Right lobe of liver (tissue), 6 donors: ENCODE data around the gene PIGZ. TPM values are rescaled to one million over a fixed set of nuclear protein-coding genes. Genes with fewer than 3 reads are reported as not detected.

Experiments
- ATAC-seq, 4 donors: fragments of 200-7000 bp; cut with Tn5 transposase; one replicate each; pipeline ENCODE4 v1.9.1; 2020; ENCODE audit warnings: mild to moderate bottlenecking in 4 of 4, moderate library complexity in 4 of 4
- DNase-seq, 3 donors: peaks; one replicate each; pipeline ENCODE4 v3.0.0-alpha.2; 2020
- H3K27ac ChIP-seq, 3 donors: fragments of 200-600 bp; one replicate each; pipeline ENCODE4 v1.8.0; 2022
- H3K27me3 ChIP-seq, 2 donors: fragments of 200-600 bp; one replicate each; pipeline ENCODE4 v1.8.0; 2022
- H3K36me3 ChIP-seq, 4 donors: fragments of 200-600 bp; sonication (generic) in 1 of 4; one replicate each; pipeline versions ENCODE4 v1.5.1 to v1.8.0; 2017 to 2022; ENCODE audit warnings: control low read depth in 1 of 4
- H3K4me1 ChIP-seq, 4 donors: fragments of 200-600 bp; sonication (generic) in 1 of 4; one replicate each; pipeline versions ENCODE4 v1.5.1 to v1.8.0; 2017 to 2022; ENCODE audit warnings: control low read depth in 1 of 4
- H3K4me3 ChIP-seq, 3 donors: fragments of 200-600 bp; one replicate each; pipeline ENCODE4 v1.8.0; 2022
- H3K9me3 ChIP-seq, 4 donors: fragments of 200-600 bp; sonication (generic) in 1 of 4; one replicate each; pipeline versions ENCODE4 v1.5.1 to v1.8.0; 2017 to 2022; ENCODE audit warnings: control low read depth in 1 of 4
- CTCF ChIP-seq, 4 donors: fragments of 200-600 bp in 3 of 4; fragments of 450-650 bp in 1 of 4; IDR thresholded peaks; one replicate each; pipeline versions ENCODE4 v1.5.1 to v1.8.0; 2016 to 2022; ENCODE audit warnings: antibody characterized with exemption in 4 of 4, mild to moderate bottlenecking in 2 of 4
- POLR2A ChIP-seq: fragments of 450-650 bp; IDR thresholded peaks from one replicate; pipeline ENCODE4 v1.6.1; 2017; ENCODE audit warnings: antibody characterized with exemption, mild to moderate bottlenecking
- WGBS: methylation state at CpG from one replicate; pipeline ENCODE4 v1.1.6; 2018; ENCODE audit warnings: low coverage, low lambda C conversion rate; ENCODE audit not compliant: insufficient coverage; ENCODE audit errors: missing lambda C conversion rate; 5-methylcytosine and 5-hydroxymethylcytosine counted together
- intact Hi-C, 2 donors: fragments of 100-400 bp; cut with DNase I; formaldehyde crosslinking; loops; one replicate each; pipeline versions ENCODE4 v1.11.2 to v1.14.1; 2022
- total RNA-seq, 6 experiments: library from RNA; depleted of rRNA in 2 of 6; stranded (reverse); fragments of >200 nt in 2 of 6; fragmentation: NEBNext Ultra II Directional in 3 of 6; extraction: Animal tissue kit (Norgen Biotek cat#: 25700) in 3 of 6; gene quantifications; one replicate each; pipeline versions ENCODE4 v1.1.0 to v1.2.4, GENCODE V29; 2016 to 2023
- donor health status: DM: no; HTN: yes; CAD: no.
- donor health status: DM: no; HTN: no; CAD: no.
- donor health status: DM: no; HTN: no; CAD: no.
- donor health status: DM: no; HTN: yes; CAD: no.
- donor health status: DM: no; HTN: yes; CAD: no.

Gene PIGZ
- total RNA-seq, 6 experiments from 2014 or later: 1.2 to 2.8 (median 2.4) TPM

DNA sequence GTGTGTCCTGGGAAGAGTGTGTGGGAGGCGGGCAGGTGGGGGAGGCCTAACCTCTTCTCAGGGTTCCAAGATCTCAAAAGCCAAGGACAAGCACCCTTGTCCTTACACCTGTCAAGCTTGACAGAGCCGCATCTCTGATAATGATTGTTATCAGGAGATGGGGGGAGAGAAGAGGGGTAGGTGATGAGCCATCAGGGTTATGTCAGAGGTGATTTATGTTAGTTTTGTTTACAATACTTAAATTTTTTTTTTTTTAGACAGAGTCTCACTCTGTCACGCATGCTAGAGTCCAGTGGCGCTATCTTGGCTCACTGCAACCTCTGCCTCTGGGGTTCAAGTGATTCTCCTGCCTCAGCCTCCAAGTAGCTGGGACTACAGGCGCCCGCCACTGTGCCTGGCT, 18.9 kb downstream of the PIGZ start:
- Histone ChIP-seq H3K36me3 (no peaks in the 10 kb centered on the region), H3K4me1 (no peaks in the 10 kb centered on the region), H3K27ac (no peak overlapping the region), H3K4me3 (no peak overlapping the region), H3K9me3 (no peaks in the 10 kb centered on the region), H3K27me3 (no peaks in the 10 kb centered on the region)
- ATAC-seq (no peak), DNase-seq (no peak)
- intact Hi-C loops: loop anchor here in 1 of 2 donors (10.0 kb wide), 1 partner anchor 85 kb away; the partner anchor contains the start of gene SENP5
- no peak for TF ChIP-seq POLR2A
- TF ChIP-seq CTCF (IDR thresholded peaks at IDR 0.05): no peak
- 98% methylated on average over 4 of the region's 6 CpGs for WGBS

- no peak overlapping the region for H3K4me3 ChIP-seq
- H3K4me1 ChIP-seq: no peaks in the 10 kb centered on the region
- no peak for ATAC-seq
- H3K9me3 ChIP-seq: no peaks in the 10 kb centered on the region
- DNase-seq: no peak
- no peaks in the 10 kb centered on the region for H3K36me3 ChIP-seq
- no peaks in the 10 kb centered on the region for H3K27me3 ChIP-seq
- TF ChIP-seq POLR2A: no peak
- intact Hi-C loops: loop anchor here in 1 of 2 donors (10.0 kb wide), 1 partner anchor 84 kb away; the partner anchor contains the start of gene SENP5
- WGBS: 87% methylated on average over 6 of the region's 6 CpGs
- H3K27ac ChIP-seq: no peak overlapping the region
Measured at GRCh38 chr3:196949285-196949619, 19.4 kb downstream of the PIGZ start.

GRCh38 chr3:196948442-196949284, 20.0 kb downstream of the PIGZ start:
- Histone ChIP-seq H3K27me3 (no peaks in the 10 kb centered on the region), H3K36me3 (no peaks in the 10 kb centered on the region), H3K9me3 (no peaks in the 10 kb centered on the region), H3K4me1 (peaks cover 0 to 2% (median under 1%) of the 10 kb centered on the region in 4 donors), H3K4me3 (no peak overlapping the region), H3K27ac (no peak overlapping the region)
- DNase-seq: no peak
- WGBS: 62% methylated on average over 12 of the region's 22 CpGs
- TF ChIP-seq CTCF (IDR thresholded peaks at IDR 0.05): no peak
- peak; percentile 13 to 42 (median 26) for ATAC-seq
- intact Hi-C loops: loop anchor here in 1 of 2 donors (10.0 kb wide), 1 partner anchor 84 kb away; the partner anchor contains the start of gene SENP5

DNA sequence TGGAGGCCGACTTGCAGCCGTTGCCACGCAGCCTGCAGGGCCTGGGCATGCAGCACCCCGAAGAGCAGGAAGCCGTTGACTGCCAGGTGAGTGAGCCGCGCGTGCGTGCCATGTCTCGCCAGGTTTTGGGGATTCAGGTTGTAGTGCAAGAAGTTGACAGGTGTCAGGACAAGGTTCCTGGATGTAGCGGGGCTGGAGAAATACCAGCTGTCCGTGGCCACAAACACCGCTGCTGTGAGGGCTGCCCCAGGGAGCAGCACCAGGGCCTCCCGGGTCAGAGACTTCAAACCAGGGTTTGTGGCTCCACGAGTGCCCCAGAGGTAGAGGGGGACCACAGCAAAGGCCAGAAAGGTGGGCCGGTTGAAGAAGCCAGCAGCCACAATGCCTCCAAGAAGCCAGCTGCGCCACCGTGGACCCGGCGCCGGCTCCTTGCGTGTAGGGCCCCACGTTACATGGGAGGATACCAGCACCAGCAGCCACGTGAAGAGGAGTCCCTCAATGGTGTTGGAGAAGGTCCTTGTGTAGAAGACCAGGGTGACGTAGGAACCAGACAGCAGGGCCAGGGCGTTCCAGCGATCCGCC, 20.7 kb downstream of the PIGZ start:
- ATAC-seq: no peak
- no peaks in the 10 kb centered on the region for H3K36me3 ChIP-seq
- no peak overlapping the region for H3K27ac ChIP-seq
- H3K27me3 ChIP-seq: no peaks in the 10 kb centered on the region
- 40% methylated on average over 1 of the region's 28 CpGs for WGBS
- TF ChIP-seq POLR2A (no peak), CTCF (IDR thresholded peaks at IDR 0.05) (no peak)
- H3K4me3 ChIP-seq: no peak overlapping the region
- peaks cover 0 to 8% (median 2%) of the 10 kb centered on the region in 4 donors for H3K4me1 ChIP-seq
- intact Hi-C loops: loop anchor here in 1 of 2 donors (10.0 kb wide), 1 partner anchor 83 kb away; the partner anchor contains the start of gene SENP5
- H3K9me3 ChIP-seq: no peaks in the 10 kb centered on the region
- no peak for DNase-seq
